Mucosa of rectum (tissue), 2 donors: Measurements from ENCODE around the gene S100A14.
A peak's percentile ranks its signal among the peaks of the same experiment; 100 is the strongest.

ENCODE experiments used
- H3K27ac ChIP-seq, 2 donors: one replicate each; pipeline ENCODE4 v1.7.0; 2013; ENCODE audit warnings: inconsistent platforms in 2 of 2, low read depth in 2 of 2, low read length in 2 of 2
- H3K27me3 ChIP-seq, 2 donors: one replicate each; pipeline ENCODE4 v1.7.0; 2013; ENCODE audit warnings: low read length in 2 of 2; ENCODE audit not compliant: control insufficient read depth in 2 of 2, insufficient read depth in 2 of 2
- H3K36me3 ChIP-seq, 2 donors: one replicate each; pipeline ENCODE4 v1.7.0; 2013; ENCODE audit warnings: low read length in 2 of 2; ENCODE audit not compliant: control insufficient read depth in 2 of 2, insufficient read depth in 2 of 2
- H3K4me1 ChIP-seq, 2 donors: one replicate each; pipeline ENCODE4 v1.7.0; 2013; ENCODE audit warnings: low read length in 2 of 2, mild to moderate bottlenecking in 1 of 2; ENCODE audit not compliant: control insufficient read depth in 2 of 2, insufficient read depth in 2 of 2
- H3K4me3 ChIP-seq, 2 donors: one replicate each; pipeline ENCODE4 v1.7.0; 2013; ENCODE audit warnings: low read length in 2 of 2
- H3K9ac ChIP-seq, 2 donors: one replicate each; pipeline ENCODE4 v1.7.0; 2013; ENCODE audit warnings: low read length in 2 of 2, low read depth in 1 of 2, mild to moderate bottlenecking in 1 of 2
- H3K9me3 ChIP-seq, 2 donors: one replicate each; pipeline ENCODE4 v1.7.0; 2013; ENCODE audit warnings: low read length in 2 of 2; ENCODE audit not compliant: control insufficient read depth in 2 of 2
- donor health status: healthy.
- donor health status: Normal muscosa, but diverticular disease.

The S100A14 gene

GRCh38 chr1:153569465-153569864 lies 46.7 kb downstream of the S100A14 start:
- H3K27ac ChIP-seq: no peak overlapping the region
- no peaks in the 10 kb centered on the region for H3K9me3 ChIP-seq
- H3K4me1 ChIP-seq: peaks cover 34 to 44% of the 10 kb centered on the region in 2 donors
- H3K36me3 ChIP-seq: no peaks in the 10 kb centered on the region
- no peak overlapping the region for H3K9ac ChIP-seq
- no peaks in the 10 kb centered on the region for H3K27me3 ChIP-seq
- no peak overlapping the region for H3K4me3 ChIP-seq

DNA sequence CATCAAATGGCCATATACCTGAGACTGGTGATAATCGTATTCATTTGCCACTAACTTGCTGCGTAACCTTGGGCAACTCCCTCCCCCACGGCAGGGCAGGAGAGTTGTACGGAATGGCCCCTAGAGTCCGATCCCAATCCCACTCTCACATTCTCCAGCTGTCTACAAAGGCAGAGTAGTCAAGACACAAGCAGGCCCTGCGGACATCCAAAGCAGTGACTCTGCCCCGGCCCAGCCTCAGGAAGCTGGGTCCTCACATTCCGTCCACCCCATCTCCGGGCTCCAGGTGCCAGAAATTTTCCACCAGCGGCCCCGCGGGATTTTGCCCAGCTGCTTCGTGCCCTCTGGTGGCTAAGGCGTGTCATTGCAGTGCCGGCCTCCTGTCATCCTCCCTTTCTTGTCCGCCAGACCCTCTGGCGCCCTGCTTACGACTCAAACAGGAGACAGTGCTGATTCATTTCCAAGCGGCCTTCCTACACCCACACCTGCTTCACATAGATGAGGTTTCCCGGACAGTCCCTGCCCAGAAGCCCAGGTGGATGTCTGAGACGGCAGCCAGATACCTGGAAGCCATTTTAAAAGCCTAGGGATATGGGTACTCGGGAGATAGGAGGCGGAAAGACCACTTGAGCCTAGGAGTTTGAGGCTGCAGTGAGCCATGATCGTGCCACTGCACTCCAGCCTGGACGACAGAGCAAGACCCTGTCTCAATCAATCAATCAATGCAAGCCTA lies 47.6 kb downstream of the S100A14 start:
- no peaks in the 10 kb centered on the region for H3K27me3 ChIP-seq
- no peaks in the 10 kb centered on the region for H3K36me3 ChIP-seq
- peak overlapping the region; percentile 54 to 71 for H3K4me3 ChIP-seq
- H3K9ac ChIP-seq: peak overlapping the region; percentile 47 to 70
- peaks cover 34 to 44% of the 10 kb centered on the region in 2 donors for H3K4me1 ChIP-seq
- no peaks in the 10 kb centered on the region for H3K9me3 ChIP-seq
- H3K27ac ChIP-seq: peak overlapping the region; percentile 69 to 75

GRCh38 chr1:153567621-153568366 lies 48.3 kb downstream of the S100A14 start:
- H3K27ac ChIP-seq: peak overlapping the region; percentile 69 to 75
- peaks cover 34 to 44% of the 10 kb centered on the region in 2 donors for H3K4me1 ChIP-seq
- H3K27me3 ChIP-seq: no peaks in the 10 kb centered on the region
- no peaks in the 10 kb centered on the region for H3K36me3 ChIP-seq
- H3K9me3 ChIP-seq: no peaks in the 10 kb centered on the region
- H3K9ac ChIP-seq: peak overlapping the region; percentile 47 to 70
- H3K4me3 ChIP-seq: peak overlapping the region; percentile 54 to 71

DNA sequence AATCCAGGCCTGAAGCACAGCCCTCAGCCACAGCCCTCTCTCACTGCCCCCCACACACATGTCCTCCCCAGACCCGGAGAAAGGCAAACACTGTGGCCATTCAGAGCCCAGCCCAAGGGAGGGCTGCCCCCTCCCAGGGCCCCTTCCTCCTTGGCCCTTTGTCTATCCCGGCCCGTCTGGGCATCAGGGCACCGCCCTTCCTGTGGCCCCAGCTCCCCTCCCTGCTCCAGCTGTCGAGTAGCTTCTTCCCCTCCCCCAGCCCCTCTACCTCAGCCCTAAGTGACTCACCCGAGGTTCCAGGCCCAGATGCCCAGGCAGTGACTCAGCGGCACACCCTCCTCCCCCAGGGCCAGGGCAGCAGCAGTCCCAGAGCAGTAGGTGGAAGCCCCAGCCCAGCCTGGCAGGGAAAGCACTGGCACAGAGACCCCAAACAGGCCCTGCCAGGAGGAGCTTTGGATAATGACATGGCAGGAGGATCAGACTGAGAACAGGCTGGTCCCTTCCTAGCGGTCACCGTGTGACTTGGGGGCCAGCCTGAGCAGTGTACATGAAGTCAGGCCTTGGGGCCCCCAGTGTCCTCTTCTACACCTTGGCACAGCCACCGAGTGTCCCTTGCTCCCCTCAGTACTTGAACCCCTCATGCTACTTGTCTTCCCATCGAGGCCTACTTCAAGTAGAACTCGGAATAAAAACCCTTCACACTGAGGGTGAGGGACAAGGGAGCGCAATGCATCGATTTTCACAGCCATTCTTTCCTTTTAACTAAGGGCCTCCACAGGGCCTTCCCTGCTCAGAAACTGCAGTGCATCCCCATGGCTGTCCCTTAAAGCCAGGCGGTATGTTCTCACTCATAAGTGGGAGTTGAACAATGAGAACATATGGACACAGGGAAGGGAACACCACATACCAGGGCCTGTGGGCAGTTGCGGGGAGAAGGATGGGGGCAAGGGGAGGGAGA lies 49.4 kb downstream of the S100A14 start:
- Histone ChIP-seq H3K4me3 (peak overlapping the region; percentile 28 to 31), H3K27ac (peak overlapping the region; percentile 98), H3K36me3 (no peaks in the 10 kb centered on the region), H3K9ac (peak overlapping the region; percentile 76 to 90), H3K9me3 (no peaks in the 10 kb centered on the region), H3K27me3 (no peaks in the 10 kb centered on the region), H3K4me1 (peaks cover 34 to 41% of the 10 kb centered on the region in 2 donors)

DNA sequence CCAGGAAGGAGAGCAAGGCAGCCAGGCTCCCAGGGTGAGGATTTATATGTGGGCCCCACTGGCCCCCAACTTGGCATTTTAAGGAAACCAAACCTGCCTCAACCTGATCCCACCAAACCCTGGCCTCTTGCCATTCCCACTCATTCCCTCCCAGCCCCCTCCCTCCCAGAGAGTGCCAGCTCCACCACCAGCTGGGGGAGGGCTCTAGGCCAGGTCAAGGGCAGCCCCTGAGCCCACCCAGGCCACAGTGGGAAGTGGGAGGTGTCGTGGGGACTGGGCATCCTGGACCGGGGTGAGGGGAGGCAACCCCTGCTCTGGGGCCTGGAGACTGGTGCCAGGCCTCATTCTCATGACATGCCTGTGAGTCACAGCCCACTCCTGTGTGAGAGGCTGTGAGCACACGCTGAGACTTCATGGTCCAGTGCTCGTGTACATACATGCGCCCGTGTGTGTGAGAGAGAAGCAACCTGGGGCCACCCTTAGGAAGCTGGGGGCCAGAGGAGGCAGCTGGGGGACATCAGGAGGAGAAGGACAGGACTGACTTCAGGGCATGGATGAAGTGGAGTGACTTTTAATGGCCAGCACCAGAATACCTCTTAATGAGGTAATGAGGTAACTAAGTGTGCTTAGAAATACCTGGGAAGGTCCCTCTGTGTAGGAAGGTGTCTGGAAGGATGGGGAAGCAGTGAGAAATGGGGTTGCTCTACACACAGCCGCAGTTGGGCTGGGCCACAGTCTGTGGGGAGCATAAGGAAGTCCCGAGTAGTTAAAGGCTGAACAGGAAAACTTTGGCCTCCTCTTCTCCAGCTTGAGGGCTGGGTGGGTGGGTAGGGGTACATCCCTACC lies 50.4 kb downstream of the S100A14 start, which contains the start of gene S100A2:
Gene S100A2 (minus strand): TSS at position 316 of the 846 bp plus-strand sequence. CDS start 1,967 bp downstream, outside the sequence.
- Histone ChIP-seq H3K9ac (peak within 1 kb of the TSS; percentile 76 to 90), H3K36me3 (no peaks in the 10 kb centered on the region), H3K4me1 (peaks cover 34 to 38% of the 10 kb centered on the region in 2 donors), H3K9me3 (no peaks in the 10 kb centered on the region), H3K4me3 (peak within 1 kb of the TSS; percentile 31 to 34), H3K27me3 (no peaks in the 10 kb centered on the region), H3K27ac (peak within 1 kb of the TSS; percentile 98)
